ENCODE measurements around the gene PIAS1. TPM values are rescaled to one million over a fixed set of nuclear protein-coding genes. Genes with fewer than 3 reads are reported as not detected.

The PIAS1 gene
- total RNA-seq, 4 donors from 2014 or later: 26.2 to 68.4 (median 53.1) TPM

DNA sequence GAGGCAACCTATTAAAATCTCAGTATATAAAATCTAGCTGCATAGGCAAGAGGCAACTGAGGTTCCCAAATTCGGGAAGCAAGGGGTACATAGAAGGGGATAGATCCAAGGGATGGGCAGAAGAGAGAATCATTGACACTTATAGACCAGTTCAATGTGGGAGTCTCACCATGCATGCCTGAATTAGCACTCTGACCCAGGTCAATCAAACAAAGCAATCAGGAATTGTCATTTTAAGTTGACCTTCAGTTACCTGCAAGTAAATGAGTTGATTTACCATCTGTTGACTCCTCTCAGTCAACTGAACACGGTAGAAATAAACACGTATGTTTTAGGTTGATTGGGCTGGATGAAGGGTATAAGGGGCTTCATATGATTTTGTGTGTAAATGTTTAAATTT, 33.4 kb upstream of the PIAS1 start:
- H3K4me1 ChIP-seq: peaks cover 0 to 8% (median 2%) of the 10 kb centered on the region in 4 donors
- H3K4me3 ChIP-seq: no peak overlapping the region
- 74% methylated on average over 3 of the region's 3 CpGs for WGBS
- no peak overlapping the region for H3K27ac ChIP-seq (replicated peaks in 1 of 4)
- TF ChIP-seq POLR2AphosphoS5 (IDR thresholded peaks at IDR 0.05) (no peak), EP300 (IDR thresholded peaks at IDR 0.05) (no peak), POLR2A (IDR thresholded peaks at IDR 0.05; ENCODE audit: low read depth) (no peak)
- TF ChIP-seq, protein P1, sequence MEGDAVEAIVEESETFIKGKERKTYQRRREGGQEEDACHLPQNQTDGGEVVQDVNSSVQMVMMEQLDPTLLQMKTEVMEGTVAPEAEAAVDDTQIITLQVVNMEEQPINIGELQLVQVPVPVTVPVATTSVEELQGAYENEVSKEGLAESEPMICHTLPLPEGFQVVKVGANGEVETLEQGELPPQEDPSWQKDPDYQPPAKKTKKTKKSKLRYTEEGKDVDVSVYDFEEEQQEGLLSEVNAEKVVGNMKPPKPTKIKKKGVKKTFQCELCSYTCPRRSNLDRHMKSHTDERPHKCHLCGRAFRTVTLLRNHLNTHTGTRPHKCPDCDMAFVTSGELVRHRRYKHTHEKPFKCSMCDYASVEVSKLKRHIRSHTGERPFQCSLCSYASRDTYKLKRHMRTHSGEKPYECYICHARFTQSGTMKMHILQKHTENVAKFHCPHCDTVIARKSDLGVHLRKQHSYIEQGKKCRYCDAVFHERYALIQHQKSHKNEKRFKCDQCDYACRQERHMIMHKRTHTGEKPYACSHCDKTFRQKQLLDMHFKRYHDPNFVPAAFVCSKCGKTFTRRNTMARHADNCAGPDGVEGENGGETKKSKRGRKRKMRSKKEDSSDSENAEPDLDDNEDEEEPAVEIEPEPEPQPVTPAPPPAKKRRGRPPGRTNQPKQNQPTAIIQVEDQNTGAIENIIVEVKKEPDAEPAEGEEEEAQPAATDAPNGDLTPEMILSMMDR (IDR thresholded peaks at IDR 0.05): no peak
- DNase-seq (ENCODE audit: extremely low spot score): no peak
- H3K9me3 ChIP-seq: no peaks in the 10 kb centered on the region
- H3K36me3 ChIP-seq: no peaks in the 10 kb centered on the region
- intact Hi-C loops (cut with DNase I): no loop called here
- H3K27me3 ChIP-seq: no peaks in the 10 kb centered on the region

DNA sequence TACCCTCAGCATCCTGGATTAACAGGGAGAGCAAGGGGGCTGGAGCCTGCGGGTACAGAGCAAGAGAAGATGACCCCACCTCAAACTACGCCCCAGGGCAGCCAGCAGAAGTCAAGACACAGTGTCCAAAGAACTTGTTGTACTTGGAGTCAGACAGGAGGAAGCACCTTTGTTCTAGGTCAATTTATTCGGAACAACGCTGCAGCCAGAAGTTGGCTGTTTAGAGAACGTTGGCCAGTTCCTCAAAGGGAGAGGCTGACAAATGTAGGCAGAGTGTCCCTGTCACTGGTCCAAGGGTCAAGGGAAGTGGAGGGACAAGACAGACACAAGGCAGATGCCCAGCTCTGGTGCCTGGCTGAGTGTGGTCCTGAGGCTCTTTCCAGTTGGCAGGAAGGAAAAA, 32.1 kb upstream of the PIAS1 start:
- Histone ChIP-seq H3K27ac (replicated peaks in 1 of 4) (no peak overlapping the region), H3K36me3 (no peaks in the 10 kb centered on the region), H3K9me3 (no peaks in the 10 kb centered on the region), H3K4me1 (peaks cover 0 to 8% (median 2%) of the 10 kb centered on the region in 4 donors), H3K4me3 (no peak overlapping the region), H3K27me3 (no peaks in the 10 kb centered on the region)
- peak in 1 of 2 donors; percentile 39 for TF ChIP-seq POLR2AphosphoS5 (IDR thresholded peaks at IDR 0.05)
- TF ChIP-seq, protein P1 (IDR thresholded peaks at IDR 0.05): no peak
- DNase-seq (ENCODE audit: extremely low spot score): no peak
- intact Hi-C loops (cut with DNase I): no loop called here
- WGBS: 68% methylated on average over 5 of the region's 5 CpGs

DNA sequence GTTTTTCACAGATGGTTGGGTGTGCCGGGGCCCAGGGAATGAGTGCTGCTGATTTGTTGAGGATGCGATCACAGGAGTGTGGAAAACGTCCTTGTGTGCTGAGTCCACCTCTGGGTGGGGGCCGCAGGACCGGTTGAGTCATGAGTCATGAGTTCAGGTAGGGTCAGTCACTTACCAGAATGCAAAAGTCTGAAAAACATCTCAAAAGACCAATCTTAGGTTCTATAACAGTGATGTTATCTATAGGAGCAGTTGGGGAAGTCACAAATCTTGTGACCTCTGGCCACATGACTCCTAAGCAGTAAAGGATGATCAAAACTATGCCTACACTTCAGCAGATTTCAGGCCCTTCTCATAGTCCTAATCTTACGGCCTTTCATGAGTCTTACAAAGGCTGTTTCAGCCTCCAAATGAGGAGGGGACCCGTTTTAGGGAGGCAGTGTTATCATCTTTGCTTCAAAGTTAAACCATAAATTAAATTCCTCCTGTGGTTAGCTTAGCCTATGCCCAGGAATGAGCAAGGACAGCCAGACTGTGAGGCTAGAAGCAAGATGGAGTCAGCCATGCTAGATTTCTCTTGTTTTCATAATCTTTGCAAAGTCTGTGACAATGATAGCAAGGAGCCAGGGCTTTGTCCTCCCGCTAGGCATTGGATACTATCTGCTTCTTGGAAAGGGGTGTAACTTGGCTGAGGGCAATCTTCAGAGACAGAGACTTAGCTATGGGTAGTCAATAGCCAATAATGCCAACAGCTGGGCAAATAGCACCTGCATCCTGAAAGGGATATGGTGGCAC, 30.6 kb upstream of the PIAS1 start:
- H3K9me3 ChIP-seq: no peaks in the 10 kb centered on the region
- H3K4me3 ChIP-seq: no peak overlapping the region
- 91% methylated on average over 8 of the region's 8 CpGs for WGBS
- H3K27ac ChIP-seq (replicated peaks in 1 of 4): no peak overlapping the region
- DNase-seq (ENCODE audit: extremely low spot score): no peak
- intact Hi-C loops (cut with DNase I): no loop called here
- H3K27me3 ChIP-seq: no peaks in the 10 kb centered on the region
- H3K36me3 ChIP-seq: no peaks in the 10 kb centered on the region
- TF ChIP-seq EP300 (IDR thresholded peaks at IDR 0.05) (no peak), POLR2A (IDR thresholded peaks at IDR 0.05; ENCODE audit: low read depth) (no peak), POLR2AphosphoS5 (IDR thresholded peaks at IDR 0.05) (no peak)
- TF ChIP-seq, protein P1 (IDR thresholded peaks at IDR 0.05): no peak
- H3K4me1 ChIP-seq: peaks cover 0 to 8% (median 2%) of the 10 kb centered on the region in 4 donors

DNA sequence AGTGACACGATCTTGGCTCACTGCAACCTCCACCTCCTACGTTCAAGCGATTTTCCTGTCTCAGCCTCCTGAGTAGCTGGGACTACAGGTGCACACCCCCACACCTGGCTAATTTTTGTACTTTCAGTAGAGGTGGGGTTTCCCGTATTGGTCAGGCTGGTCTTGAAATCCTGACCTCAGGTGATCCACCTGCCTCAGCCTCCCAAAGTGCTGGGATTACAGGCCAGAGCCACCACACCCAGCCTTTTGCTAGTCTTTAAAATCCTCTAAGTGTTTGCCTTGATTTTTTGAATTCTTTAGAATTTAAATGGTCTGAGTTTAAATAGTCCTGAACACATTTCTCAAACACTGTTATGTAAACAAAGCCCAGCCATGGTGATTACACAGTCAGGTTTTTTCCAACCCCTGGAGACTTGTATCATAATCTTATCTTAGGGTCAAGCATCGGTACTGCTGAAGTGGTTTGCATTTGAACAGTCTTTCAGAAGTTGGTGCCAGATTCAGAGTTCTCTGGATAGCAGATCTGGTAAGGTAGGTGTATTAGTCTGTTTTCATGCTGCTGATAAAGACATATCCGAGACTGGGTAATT, 28.2 kb upstream of the PIAS1 start:
- DNase-seq (ENCODE audit: extremely low spot score): no peak
- TF ChIP-seq POLR2AphosphoS5 (IDR thresholded peaks at IDR 0.05) (no peak), EP300 (IDR thresholded peaks at IDR 0.05) (no peak), POLR2A (IDR thresholded peaks at IDR 0.05; ENCODE audit: low read depth) (no peak)
- TF ChIP-seq, protein P1 (IDR thresholded peaks at IDR 0.05): no peak
- Histone ChIP-seq H3K4me1 (peaks cover 0 to 8% (median 2%) of the 10 kb centered on the region in 4 donors), H3K9me3 (no peaks in the 10 kb centered on the region), H3K36me3 (no peaks in the 10 kb centered on the region), H3K27me3 (no peaks in the 10 kb centered on the region), H3K27ac (replicated peaks in 1 of 4) (no peak overlapping the region), H3K4me3 (no peak overlapping the region)
- intact Hi-C loops (cut with DNase I): no loop called here
- 86% methylated on average over 6 of the region's 6 CpGs for WGBS
